Occipital lobe (tissue), 2 donors: ENCODE data around the gene ERVMER34-1. TPM values are rescaled to one million over a fixed set of nuclear protein-coding genes. Genes with fewer than 3 reads are reported as not detected.

Experiments used
- DNase-seq: peaks from one replicate; lab custom pipeline; 2025; lab: John Stamatoyannopoulos, UW
- total RNA-seq: library from RNA; depleted of rRNA; stranded (reverse); fragments of >200 nt; gene quantifications from one replicate; pipeline ENCODE4 v1.2.3, GENCODE V29; 2014

ERVMER34-1 gene, protein sequence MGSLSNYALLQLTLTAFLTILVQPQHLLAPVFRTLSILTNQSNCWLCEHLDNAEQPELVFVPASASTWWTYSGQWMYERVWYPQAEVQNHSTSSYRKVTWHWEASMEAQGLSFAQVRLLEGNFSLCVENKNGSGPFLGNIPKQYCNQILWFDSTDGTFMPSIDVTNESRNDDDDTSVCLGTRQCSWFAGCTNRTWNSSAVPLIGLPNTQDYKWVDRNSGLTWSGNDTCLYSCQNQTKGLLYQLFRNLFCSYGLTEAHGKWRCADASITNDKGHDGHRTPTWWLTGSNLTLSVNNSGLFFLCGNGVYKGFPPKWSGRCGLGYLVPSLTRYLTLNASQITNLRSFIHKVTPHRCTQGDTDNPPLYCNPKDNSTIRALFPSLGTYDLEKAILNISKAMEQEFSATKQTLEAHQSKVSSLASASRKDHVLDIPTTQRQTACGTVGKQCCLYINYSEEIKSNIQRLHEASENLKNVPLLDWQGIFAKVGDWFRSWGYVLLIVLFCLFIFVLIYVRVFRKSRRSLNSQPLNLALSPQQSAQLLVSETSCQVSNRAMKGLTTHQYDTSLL
- total RNA-seq: 1.9 TPM

GRCh38 chr4:52750819-52751486, at the start of gene ERVMER34-1:
TSS of gene ERVMER34-1 (minus strand) at chr4:52751425. CDS start at chr4:52745520, 5,905 bp downstream.
- no peak for DNase-seq

GRCh38 chr4:52799813-52800212, 48.6 kb upstream of the ERVMER34-1 start:
- DNase-seq: no peak

- no peak for DNase-seq
These were observed 44.3 kb upstream of the ERVMER34-1 start for GRCh38 chr4:52795533-52795932.

GRCh38 chr4:52791936-52792335, 40.7 kb upstream of the ERVMER34-1 start:
- no peak for DNase-seq

GRCh38 chr4:52789774-52790173, 38.5 kb upstream of the ERVMER34-1 start:
- no peak for DNase-seq

- no peak for DNase-seq
These were observed 37.6 kb upstream of the ERVMER34-1 start for GRCh38 chr4:52788806-52789205.

DNA sequence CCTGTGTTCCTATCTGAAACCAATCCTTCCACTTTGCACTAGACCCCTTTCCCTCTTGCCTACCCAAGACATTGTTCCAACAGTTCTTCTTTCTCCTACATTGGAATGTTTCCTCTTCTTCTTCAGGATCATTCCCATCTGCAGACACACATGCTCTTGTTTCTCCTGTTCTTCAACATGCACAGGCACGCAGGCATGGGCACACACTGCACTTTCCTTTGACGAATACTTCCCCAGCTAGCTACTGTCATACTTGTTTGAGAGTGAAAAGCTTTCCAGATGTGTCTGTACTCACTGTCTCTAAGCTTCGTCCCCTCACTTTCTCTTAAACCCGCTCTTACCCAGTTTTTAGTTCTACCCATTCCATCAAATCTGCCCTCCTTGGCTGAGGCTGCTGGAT, 31.8 kb upstream of the ERVMER34-1 start:
- DNase-seq: no peak

GRCh38 chr4:52780617-52781354, 29.6 kb upstream of the ERVMER34-1 start:
- DNase-seq: no peak

GRCh38 chr4:52780206-52780605, 29.0 kb upstream of the ERVMER34-1 start:
- DNase-seq: peak; percentile 39

DNA sequence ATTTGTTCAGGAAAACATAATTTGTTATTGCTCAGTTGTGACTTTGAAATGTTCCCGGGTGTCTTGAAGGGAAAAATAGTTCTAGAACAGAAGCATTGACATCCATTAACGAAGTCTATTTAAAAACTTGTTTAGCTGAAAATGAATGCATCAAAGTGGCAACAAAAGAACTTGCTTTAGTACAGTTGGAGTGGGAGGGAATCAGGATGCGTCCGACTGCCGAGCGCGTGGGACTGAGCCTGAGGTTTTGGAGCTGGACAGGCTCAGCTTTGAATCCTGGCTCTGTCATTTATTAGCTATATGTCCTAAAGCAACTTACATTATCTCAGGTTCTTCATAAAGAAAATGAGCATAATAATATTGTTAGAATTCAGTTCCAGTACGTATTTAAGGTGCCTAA, 9.0 kb upstream of the ERVMER34-1 start:
- DNase-seq: no peak

DNA sequence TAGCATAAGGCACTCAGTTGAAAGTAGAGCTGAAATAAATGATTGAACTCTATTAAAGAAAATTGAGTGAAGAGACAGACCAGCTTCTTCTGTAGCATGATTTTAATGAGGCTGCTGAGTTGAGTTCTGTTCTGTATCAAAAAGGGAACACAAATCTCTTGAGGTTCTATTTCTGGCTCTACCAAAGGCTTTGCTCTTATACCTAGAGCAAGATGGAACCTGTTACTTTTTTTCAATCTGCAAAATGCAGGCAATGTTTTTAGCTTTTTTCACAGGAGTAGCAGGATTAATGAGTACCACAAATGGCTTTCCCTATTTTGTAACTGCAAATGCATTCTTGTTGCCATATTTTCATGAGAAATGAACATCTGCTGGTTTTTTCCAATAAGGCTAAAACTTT, 4.2 kb upstream of the ERVMER34-1 start:
- DNase-seq: no peak

GRCh38 chr4:52752936-52753335, 1.7 kb upstream of the ERVMER34-1 start:
- no peak for DNase-seq

- peak; percentile 21 for DNase-seq
These were observed 274 bp upstream of the ERVMER34-1 start for GRCh38 chr4:52751487-52751911.

- no peak for DNase-seq
These were observed 1.0 kb downstream of the ERVMER34-1 start for GRCh38 chr4:52750213-52750612.

- DNase-seq: no peak
These were observed 2.8 kb downstream of the ERVMER34-1 start for GRCh38 chr4:52748432-52748831.

DNA sequence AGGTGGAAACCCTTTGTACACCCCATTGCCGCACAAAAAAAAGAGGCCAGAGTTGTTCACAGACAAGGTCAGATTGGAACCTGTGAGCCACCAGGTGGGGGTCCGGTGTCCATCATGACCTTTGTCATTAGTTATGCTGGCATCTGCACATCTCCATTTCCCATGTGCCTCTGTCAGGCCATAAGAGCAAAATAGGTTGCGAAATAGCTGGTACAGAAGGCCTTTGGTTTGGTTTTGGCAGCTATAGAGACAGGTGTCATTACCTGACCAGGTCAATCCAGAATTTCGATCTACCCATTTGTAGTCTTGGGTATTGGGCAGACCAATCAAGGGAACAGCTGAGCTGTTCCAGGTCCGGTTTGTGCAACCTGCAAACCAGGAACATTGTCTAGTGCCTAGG, 6.6 kb downstream of the ERVMER34-1 start:
- DNase-seq: no peak

DNA sequence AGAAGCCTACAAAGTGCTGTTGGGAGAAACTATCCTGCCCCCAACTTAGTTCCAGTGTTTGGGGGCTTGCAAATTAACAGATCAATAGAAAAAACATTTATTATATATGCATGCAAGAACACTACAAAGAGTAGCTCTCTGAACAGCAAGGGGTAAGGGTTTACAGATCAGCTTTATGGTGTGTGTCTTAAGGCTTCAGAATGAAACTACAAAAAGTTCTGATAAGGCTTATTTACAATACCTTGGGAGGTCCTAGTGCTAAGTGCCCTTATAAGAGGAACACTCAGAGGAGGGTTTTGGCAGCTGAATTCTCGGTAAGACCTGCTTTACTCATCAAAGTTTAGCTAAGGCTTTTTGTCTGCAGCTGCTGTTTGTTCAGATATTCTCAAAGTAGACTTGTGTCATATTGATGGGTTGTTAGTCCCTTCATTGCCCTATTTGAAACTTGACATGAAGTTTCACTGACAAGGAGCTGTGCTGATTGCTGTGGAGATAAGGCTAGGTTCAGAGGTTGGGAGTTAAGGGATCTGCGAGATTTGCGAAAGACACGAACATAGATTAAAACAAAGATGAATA, 7.7 kb downstream of the ERVMER34-1 start:
- DNase-seq: no peak

DNA sequence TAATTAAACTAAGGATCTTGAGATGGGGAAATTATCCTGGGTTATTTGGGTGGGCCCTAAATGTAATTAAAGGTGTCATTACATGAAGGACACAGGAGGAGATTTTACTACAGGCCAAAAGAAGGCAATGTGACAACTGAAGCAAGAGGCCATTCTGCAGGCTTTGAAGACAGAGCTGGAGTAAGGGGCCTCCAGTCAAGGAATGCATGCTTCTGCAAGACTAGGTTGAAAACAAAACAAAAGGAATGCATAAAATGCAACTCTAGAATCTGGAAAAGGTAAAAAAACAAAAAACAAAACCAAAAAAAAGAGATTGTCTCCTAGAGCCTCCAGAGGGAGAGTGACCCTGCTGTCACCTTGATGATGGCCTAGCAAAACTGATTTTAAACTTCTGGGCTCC, 21.6 kb downstream of the ERVMER34-1 start:
- DNase-seq: no peak

DNA sequence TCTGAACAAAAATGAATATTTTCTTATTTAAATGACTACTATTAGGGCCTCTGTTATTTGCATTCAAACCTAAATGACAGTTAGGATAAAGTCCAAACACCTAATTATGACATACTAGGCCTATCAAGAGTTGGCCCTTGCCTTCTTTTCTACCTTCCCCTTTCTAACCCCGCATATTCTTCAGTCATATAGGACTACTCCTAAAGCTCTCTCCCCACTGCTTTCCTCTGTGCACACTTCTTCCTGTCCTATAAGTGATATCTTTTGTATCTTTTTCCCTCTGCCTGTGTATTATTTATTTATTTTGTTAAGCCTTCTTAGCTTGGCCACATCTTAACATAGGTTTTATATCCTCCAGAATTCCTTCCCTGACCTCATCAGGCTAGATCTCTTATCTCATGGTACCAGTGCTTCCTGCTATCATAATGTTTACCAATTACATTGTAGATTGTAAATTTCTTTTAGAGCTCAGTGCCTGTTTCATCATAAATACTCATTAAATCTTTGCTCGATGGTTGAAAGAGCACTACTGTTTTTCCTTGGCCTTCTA, 22.5 kb downstream of the ERVMER34-1 start:
- DNase-seq: no peak

- DNase-seq: no peak
These were observed 24.2 kb downstream of the ERVMER34-1 start for GRCh38 chr4:52726826-52727580.
